Activated CD4-positive, alpha-beta T cell treated with anti-CD3 and anti-CD28 coated beads, Interleukin-2, amount 50 U/mL, for 48 hours (primary cell): ENCODE results near the gene NSRP1.
"Not testable (repeated sequence)": the region's sequence is repeated elsewhere in the genome, so short reads cannot be mapped to it uniquely, and the experiment has no call there.

ENCODE experiments used
- DNase-seq, 2 experiments: peaks; one replicate each; pipeline ENCODE4 v3.0.0-alpha.2; 2020

Gene NSRP1, protein sequence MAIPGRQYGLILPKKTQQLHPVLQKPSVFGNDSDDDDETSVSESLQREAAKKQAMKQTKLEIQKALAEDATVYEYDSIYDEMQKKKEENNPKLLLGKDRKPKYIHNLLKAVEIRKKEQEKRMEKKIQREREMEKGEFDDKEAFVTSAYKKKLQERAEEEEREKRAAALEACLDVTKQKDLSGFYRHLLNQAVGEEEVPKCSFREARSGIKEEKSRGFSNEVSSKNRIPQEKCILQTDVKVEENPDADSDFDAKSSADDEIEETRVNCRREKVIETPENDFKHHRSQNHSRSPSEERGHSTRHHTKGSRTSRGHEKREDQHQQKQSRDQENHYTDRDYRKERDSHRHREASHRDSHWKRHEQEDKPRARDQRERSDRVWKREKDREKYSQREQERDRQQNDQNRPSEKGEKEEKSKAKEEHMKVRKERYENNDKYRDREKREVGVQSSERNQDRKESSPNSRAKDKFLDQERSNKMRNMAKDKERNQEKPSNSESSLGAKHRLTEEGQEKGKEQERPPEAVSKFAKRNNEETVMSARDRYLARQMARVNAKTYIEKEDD

GRCh38 chr17:30116661-30117551 is at the start of gene NSRP1:
TSS of gene NSRP1 (plus strand) at chr17:30116816. CDS start at chr17:30116844, 28 bp downstream.
- DNase-seq, result peak; percentile 95 to 97

DNA sequence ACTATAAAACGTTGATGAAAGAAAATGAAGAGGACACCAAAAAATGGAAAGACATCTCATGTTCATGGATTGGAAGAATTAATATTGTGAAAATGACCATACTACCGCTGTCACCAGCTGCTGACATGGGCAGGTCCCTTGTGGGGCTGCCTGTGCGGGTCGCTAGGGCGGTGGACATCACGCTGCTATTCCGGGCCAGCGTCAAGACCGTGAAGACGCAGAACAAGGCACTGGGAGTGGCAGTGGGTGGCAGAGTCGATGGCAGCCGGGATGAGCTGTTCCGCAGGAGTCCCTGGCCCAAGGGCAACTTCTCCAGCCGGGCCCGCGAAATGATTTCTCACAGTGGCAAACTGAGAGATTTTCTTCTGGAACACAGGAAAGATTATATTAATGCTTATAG is 48.2 kb upstream of the NSRP1 start:
- no peak for DNase-seq

- DNase-seq, result no peak
Measured at GRCh38 chr17:30074254-30074653, 42.4 kb upstream of the NSRP1 start.

GRCh38 chr17:30074730-30075129 is 41.9 kb upstream of the NSRP1 start:
- no peak for DNase-seq

DNA sequence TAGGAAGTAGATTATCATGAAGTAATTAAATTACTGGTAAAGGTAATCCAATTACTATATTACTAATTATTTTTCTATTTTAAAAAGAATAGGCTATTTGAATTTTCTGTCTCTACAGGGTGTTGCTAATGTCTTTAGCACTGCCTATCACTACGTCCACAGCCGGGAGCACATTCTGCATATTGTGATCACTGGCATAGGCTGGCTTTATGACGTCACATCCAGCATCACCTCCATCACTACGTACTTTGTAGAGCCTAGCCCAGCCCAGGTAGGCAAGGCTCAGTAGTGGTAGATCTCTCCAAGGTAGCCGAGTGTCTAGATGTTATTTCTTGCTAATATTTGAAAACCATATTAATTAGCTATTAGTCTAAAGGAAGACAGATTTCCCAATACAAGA is 33.8 kb upstream of the NSRP1 start:
- DNase-seq, result no peak

GRCh38 chr17:30084788-30085187 is 31.8 kb upstream of the NSRP1 start:
- no peak for DNase-seq

GRCh38 chr17:30086896-30087295 is 29.7 kb upstream of the NSRP1 start:
- DNase-seq, result no peak

- DNase-seq, result not testable (repeated sequence)
Measured at GRCh38 chr17:30087431-30087830, 29.2 kb upstream of the NSRP1 start.

DNA sequence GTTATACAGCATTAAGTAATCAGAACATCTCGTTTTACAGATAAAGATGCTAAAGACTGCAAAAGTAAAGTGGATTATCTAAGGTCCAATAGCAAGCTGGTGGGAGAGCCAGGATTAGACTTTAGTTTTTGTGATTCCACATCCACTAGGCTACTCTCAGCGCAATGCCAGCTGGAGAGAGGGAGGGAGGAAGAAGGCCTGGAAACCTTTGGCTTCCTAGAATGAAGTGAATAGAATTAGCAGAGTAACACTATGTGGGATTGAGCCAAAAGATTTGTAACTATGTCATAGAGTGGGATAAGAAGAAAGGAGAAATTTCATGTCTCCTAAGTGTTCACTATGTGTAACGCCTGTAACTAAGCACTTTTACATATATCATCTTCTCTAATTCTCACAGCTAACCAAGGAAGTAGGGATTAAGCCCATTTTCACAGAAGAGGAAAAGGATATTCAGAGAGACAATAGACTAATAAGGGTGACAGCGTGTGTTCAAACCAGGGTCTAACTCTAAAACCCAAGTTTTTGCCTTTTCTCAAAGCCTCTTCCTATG is 25.4 kb upstream of the NSRP1 start:
- no peak for DNase-seq

DNA sequence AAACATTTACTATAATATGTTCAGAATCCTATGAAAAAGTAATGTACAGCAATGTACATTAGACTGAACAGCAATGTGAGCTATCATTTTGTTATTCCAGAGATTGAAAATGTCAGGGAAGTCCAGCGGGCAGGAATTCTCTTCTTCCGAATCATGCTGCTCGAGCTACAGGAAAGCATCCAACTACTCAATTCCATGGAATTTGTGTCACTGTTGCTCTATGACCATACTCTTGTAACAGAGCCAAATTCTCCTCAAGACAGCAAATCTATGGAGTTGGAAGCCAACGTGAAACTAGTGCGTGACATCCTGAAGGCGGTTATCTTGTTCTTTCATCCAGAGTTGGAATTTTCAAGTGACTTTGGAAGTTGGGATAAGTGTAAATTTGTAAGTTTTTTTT is 24.8 kb upstream of the NSRP1 start:
- DNase-seq, result no peak

DNA sequence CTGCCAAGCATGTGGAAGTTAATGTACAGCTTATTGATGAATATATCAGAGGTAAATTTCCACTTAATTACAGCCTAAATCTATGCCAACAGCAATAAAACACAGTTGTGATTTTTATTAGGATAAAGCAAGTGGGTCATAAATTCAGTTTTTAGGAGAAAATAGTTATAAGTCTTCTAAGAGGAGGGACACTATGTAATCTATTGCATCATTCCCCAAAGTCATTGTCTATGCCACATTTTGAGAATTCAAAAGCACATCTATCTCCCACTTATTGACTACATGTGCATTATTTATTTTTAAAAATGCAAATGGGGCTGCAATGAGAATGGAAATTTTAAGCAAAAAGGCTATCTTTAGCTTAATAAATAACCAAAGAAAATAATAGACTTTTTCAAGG is 23.7 kb upstream of the NSRP1 start:
- DNase-seq, result no peak

DNA sequence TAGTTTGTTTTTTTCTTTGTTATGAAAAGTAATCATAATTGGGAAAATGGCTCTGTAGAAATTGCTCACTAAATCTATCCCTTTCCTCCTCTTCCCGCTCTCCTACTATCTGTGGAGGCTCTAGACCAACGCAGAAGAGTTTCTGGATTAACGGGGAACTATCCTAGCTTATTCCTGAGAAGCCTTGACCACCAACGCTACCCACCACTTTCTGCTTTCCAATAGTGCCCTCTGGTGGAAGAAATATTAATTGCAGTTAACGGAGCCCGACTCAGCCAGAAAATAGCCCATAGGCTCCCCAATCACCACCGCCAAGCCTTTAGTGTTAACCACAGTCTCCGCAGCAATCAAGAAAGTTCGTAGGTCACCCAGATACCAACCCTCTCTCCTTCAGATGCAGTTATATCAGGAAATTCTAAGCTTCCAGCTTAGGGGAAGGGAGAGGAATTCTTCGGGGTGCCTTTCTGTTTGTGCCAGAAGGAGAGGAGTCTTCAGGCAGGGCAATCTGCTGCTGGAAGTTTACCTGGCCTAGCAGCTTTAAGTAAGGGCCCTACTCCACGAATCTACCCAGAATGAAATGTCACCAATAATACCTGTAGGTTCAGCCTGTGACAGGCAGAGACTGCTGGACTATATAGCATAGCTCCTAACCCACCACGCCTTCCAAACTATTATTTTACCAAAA is 23.0 kb upstream of the NSRP1 start:
- DNase-seq, result peak; percentile 26 to 46

DNA sequence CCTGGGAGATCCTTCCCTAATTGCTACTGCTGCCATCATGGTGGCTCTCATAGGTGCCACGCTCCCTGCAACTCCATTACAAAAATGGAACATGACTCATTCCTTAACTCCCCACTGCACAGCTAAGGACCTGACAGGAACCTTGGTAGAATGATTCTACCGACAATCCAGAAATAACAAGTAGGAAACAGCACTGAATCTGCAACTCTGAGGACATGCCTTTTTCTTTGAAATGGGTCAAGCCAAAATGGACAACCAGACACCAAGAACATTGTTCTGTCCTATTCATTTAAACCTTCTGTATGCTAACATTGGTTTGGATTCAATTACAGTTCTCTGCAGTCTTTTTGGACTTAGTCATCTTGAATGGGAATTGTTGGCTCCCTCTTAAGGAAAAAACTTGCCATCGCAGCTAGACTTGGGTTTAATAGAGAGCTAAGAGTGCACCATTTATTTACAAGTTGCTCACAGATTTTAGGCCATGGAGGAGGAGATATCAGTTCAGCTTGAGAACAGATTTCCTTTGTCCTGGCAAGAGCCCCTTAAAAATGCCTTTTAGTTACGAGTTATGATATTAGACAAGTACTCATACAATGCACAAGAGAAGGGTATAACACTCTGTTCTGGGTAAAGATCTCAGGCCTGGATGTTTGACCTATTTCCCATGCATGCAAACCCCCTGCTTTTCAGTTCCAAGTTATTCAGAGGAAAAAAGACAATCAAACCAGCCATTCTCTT is 20.9 kb upstream of the NSRP1 start:
- DNase-seq, result no peak

DNA sequence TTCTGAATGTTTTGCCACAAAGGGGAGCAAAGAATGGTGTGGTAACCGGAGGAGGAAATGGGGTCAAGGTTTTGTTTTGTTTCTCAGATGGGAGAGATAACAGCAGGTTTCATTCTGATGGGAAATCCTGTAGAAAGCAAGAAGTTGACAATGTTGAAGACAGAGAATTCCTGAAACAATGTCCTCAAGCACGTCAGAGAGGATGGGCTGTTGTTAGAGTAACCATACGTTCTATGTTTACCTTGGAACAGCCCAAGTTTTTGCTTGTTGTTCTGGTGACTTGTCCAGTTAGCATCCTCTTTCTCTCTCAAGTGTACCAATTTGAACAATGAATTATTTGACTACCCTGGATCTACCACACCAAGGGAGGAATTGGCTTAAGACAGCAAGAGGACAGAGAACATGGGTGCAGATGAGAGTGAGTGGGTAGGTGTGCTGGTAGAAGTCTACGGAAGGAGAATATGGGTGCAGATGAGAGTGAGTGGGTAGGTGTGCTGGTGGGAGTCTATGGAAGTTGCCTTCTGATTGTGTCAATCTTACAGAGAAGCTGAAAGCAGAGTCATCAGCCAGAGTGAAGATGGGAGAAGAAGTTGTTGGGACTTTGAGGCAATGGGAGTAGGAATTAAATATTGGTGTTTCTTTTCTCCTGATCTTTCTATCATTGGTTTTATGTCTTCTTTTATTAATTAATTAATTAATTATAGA is 14.8 kb upstream of the NSRP1 start:
- no peak for DNase-seq

GRCh38 chr17:30103921-30104320 is 12.7 kb upstream of the NSRP1 start:
- DNase-seq, result no peak

- DNase-seq, result peak; percentile 73 to 80
Measured at GRCh38 chr17:30104575-30105339, 11.9 kb upstream of the NSRP1 start.

DNA sequence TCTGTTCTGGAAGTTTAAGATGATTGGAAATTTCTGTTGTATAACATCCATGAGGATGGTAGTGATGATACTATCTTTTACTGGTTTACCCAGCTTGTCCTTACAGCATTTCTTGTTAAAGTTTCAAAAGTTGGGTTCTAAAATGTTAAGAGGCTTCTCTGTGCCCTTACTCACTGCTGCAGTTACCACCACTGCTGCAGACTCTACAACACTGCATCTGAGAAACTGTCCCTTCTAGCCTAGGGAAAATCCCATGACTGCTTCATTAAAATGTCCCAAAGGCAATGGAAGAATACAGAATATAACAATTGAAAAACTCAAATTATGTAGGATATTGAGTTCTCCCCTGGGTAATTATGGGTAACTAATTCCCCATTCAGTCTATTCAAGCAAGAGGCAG is 3.8 kb upstream of the NSRP1 start:
- DNase-seq, result no peak

- DNase-seq, result no peak
Measured at GRCh38 chr17:30113213-30113612, 3.4 kb upstream of the NSRP1 start.

DNA sequence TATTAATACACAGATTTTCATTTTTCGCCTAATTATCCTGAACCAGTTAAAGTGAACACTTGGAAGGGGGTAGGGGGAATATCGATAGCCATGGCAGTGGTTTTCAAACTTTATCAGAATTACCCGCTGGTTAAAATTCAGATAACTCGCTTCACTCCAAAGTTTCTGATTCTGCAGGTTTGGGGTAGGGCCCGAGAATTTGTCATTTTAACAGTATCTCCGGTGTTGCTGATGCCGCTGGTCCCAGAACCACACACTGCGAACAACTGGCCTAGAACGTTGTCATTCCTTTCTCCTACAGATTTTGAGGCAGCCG is 313 bp upstream of the NSRP1 start:
- no peak for DNase-seq

- DNase-seq, result no peak
Measured at GRCh38 chr17:30117675-30118081, 1.1 kb downstream of the NSRP1 start.

GRCh38 chr17:30118635-30119034 is 2.0 kb downstream of the NSRP1 start:
- DNase-seq, result not testable (repeated sequence)
